Activated CD8-positive, alpha-beta memory T cell treated with anti-CD3 and anti-CD28 coated beads, Interleukin-2, amount 10 ng/mL, durations not matched to agents 7 days and 5 days (primary cell): ENCODE results near the gene CHAC2. TPM values are rescaled to one million over a fixed set of nuclear protein-coding genes. Genes with fewer than 3 reads are reported as not detected.
A peak's percentile ranks its signal among the peaks of the same experiment; 100 is the strongest.
"Not testable (repeated sequence)": the region's sequence is repeated elsewhere in the genome, so short reads cannot be mapped to it uniquely, and the experiment has no call there.

ENCODE experiments used
- ATAC-seq: fragments of 150-1000 bp; cut with Tn5 transposase; one replicate; pipeline ENCODE4 v1.10.0; 2021; ENCODE audit warnings: moderate library complexity
- CTCF ChIA-PET: fragments of 350-600 bp; sonication (Branson Sonifier 250); formaldehyde crosslinking; loops from one replicate; lab custom pipeline; 2021; ENCODE audit warnings: antibody characterized with exemption; lab: Charles Lee
- DNase-seq: peaks from one replicate; pipeline ENCODE4 v3.0.0-alpha.2; 2020
- H3K27ac Mint-ChIP-seq: one replicate; pipeline ENCODE4 v1.8.0; 2021; ENCODE audit warnings: mild to moderate bottlenecking, mixed read lengths
- H3K27me3 Mint-ChIP-seq: one replicate; pipeline ENCODE4 v1.8.0; 2021; ENCODE audit warnings: mixed read lengths
- H3K36me3 Mint-ChIP-seq: one replicate; pipeline ENCODE4 v1.8.0; 2021; ENCODE audit warnings: mild to moderate bottlenecking, mixed read lengths
- H3K4me1 Mint-ChIP-seq: one replicate; pipeline ENCODE4 v1.8.0; 2021; ENCODE audit warnings: mixed read lengths
- H3K4me3 Mint-ChIP-seq: one replicate; pipeline ENCODE4 v1.8.0; 2021; ENCODE audit warnings: mild to moderate bottlenecking, moderate library complexity, mixed read lengths
- H3K9me3 Mint-ChIP-seq: one replicate; pipeline ENCODE4 v1.8.0; 2022; ENCODE audit warnings: low read depth, mixed read lengths
- total RNA-seq, 2 experiments: library from RNA; stranded (reverse); gene quantifications; one replicate each; pipeline ENCODE4 v1.2.3, GENCODE V29; 2021

The CHAC2 gene
- total RNA-seq, 2 experiments from 2014 or later, result 13.3 to 21.9 TPM

- H3K36me3 Mint-ChIP-seq, result peaks cover 53% of the 10 kb centered on the region
- peaks cover 27% of the 10 kb centered on the region for H3K4me1 Mint-ChIP-seq
- CTCF ChIA-PET, result interaction anchor here (0.6 kb wide), 1 partner anchor 158 kb away, joined by 3 read pairs; no protein-coding TSS in a partner anchor
- H3K9me3 Mint-ChIP-seq, result no peaks in the 10 kb centered on the region
- H3K27me3 Mint-ChIP-seq, result no peaks in the 10 kb centered on the region
- DNase-seq (no peak), ATAC-seq (peak; percentile 41)
- H3K4me3 Mint-ChIP-seq, result no peak overlapping the region
- peak overlapping the region; percentile 72 for H3K27ac Mint-ChIP-seq
These were observed 14.6 kb upstream of the CHAC2 start for GRCh38 chr2:53753041-53753440.

GRCh38 chr2:53755121-53755520, 12.5 kb upstream of the CHAC2 start:
- H3K4me1 Mint-ChIP-seq, result peaks cover 27% of the 10 kb centered on the region
- H3K4me3 Mint-ChIP-seq, result no peak overlapping the region
- no peaks in the 10 kb centered on the region for H3K27me3 Mint-ChIP-seq
- H3K9me3 Mint-ChIP-seq, result no peaks in the 10 kb centered on the region
- CTCF ChIA-PET, result no interaction called here
- H3K36me3 Mint-ChIP-seq, result peaks cover 43% of the 10 kb centered on the region
- no peak for ATAC-seq
- DNase-seq, result no peak
- H3K27ac Mint-ChIP-seq, result no peak overlapping the region

- ATAC-seq (no peak), DNase-seq (no peak)
- Mint-ChIP-seq H3K9me3 (no peaks in the 10 kb centered on the region), H3K27ac (no peak overlapping the region), H3K4me3 (no peak overlapping the region), H3K4me1 (peaks cover 15% of the 10 kb centered on the region), H3K36me3 (peaks cover 39% of the 10 kb centered on the region), H3K27me3 (no peaks in the 10 kb centered on the region)
- CTCF ChIA-PET, result no interaction called here
These were observed 11.0 kb upstream of the CHAC2 start for GRCh38 chr2:53756644-53757043.

DNA sequence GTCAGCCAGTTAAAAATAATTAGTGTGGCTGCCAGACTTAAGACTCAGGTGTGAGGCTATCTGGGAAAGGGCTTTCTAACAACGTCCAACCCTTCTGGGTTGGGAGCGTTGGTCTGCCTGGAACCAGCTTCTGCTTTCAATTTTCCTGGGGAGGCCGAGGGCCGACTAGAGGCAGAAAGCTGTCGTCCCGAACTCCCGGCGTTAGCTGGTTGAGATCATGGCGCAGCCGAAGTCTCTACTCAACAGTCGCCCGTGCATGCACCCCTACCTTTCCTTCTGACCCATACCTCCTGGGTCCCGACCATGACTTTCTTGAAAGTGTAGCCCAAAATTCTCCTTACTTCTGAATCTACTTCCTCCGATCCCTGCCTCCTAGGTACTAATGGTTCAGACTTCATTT, 10.4 kb upstream of the CHAC2 start:
- Mint-ChIP-seq H3K36me3 (peaks cover 42% of the 10 kb centered on the region), H3K4me1 (peaks cover 11% of the 10 kb centered on the region)
- H3K9me3 Mint-ChIP-seq, DNase-seq, H3K27ac Mint-ChIP-seq, ATAC-seq, CTCF ChIA-PET, H3K27me3 Mint-ChIP-seq, H3K4me3 Mint-ChIP-seq: not testable (repeated sequence)

DNA sequence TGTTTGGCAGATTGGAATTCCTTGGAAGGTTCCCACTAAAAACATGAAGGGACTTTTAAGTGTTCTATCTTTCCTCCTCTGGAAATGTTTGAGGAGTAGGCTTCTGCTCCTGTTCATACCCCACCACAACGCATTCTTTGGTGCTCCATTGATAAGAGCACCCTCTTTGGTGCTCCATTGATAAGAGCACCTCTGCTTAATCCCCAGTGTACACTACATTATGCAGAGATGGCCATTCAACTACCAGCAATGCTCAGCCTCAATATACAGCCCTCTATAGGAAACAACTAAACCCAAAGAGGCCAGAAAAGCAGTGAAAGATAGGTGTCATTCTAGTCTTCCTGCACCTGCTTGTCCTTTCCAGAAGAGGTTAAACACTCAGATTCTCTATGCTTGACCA, 1.8 kb upstream of the CHAC2 start:
- H3K36me3 Mint-ChIP-seq, result peaks cover 24% of the 10 kb centered on the region
- ATAC-seq (no peak), DNase-seq (no peak)
- no peaks in the 10 kb centered on the region for H3K27me3 Mint-ChIP-seq
- peak overlapping the region; percentile 8 for H3K27ac Mint-ChIP-seq
- no peaks in the 10 kb centered on the region for H3K9me3 Mint-ChIP-seq
- H3K4me1 Mint-ChIP-seq, result peaks cover 27% of the 10 kb centered on the region
- H3K4me3 Mint-ChIP-seq, result no peak overlapping the region
- CTCF ChIA-PET, result no interaction called here

DNA sequence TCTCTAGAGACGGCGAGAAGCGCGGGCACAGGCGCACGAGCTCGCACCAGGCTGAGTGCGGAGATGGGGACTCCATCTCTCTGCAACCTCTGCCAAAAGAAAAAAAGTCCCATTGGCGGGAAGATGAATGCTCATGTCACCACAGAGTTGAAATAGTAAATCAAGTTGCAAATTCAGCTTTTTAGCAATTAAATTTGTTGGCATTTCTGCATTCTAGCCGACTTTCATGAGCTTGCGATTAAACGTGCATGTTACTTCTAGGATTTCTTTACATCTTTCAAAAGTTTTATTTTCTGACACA, 588 bp downstream of the CHAC2 start:
- Mint-ChIP-seq H3K9me3 (no peaks in the 10 kb centered on the region), H3K4me1 (peaks cover 34% of the 10 kb centered on the region), H3K36me3 (peaks cover 28% of the 10 kb centered on the region), H3K27me3 (no peaks in the 10 kb centered on the region), H3K27ac (peak overlapping the region; percentile 93), H3K4me3 (peak overlapping the region; percentile 94)
- DNase-seq (no peak), ATAC-seq (peak; percentile 72)
- CTCF ChIA-PET, result interaction anchor here (1.2 to 3.3 kb wide), 5 partner anchors 9 to 345 kb away, joined by 3 to 16 read pairs (median 11); partner anchors contain the start of genes ASB3 and ERLEC1

DNA sequence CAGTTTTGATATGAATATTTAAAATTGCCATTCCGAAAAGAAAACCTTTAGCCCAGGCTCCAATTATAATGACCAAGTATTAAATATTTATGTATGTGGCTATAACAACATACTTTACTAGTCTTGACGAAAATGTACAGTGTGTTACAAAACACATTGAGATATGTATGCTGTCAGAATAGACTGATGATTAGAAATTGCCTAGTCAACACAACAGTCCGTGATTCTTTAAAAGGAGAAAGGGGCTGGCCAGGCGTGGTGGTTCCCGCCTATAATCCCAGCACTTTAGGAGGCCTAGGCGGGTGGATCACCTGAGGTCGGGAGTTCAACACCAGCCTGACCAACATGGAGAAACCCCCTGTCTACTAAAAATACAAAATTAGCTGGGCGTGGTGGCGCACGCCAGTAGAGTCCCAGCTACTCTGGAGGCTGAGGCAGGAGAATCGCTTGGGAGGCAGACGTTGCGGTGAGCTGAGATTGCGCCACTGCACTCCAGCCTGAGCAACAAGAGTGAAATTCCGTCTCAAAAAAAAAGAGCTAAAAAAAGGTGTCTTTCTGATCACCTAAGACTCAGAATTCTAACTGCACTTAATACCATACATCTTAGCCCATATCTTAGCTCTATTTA, 1.8 kb downstream of the CHAC2 start:
- Mint-ChIP-seq H3K4me3 (no peak overlapping the region), H3K4me1 (peaks cover 39% of the 10 kb centered on the region), H3K27ac (no peak overlapping the region), H3K9me3 (no peaks in the 10 kb centered on the region), H3K27me3 (no peaks in the 10 kb centered on the region), H3K36me3 (peaks cover 30% of the 10 kb centered on the region)
- CTCF ChIA-PET, result interaction anchor here (0.8 to 3.3 kb wide), 2 partner anchors 14 to 17 kb away, joined by 3 to 11 read pairs; partner anchors contain the start of genes ASB3 and ERLEC1
- no peak for ATAC-seq
- no peak for DNase-seq

- Mint-ChIP-seq H3K9me3 (no peaks in the 10 kb centered on the region), H3K36me3 (peaks cover 26% of the 10 kb centered on the region), H3K4me1 (peaks cover 39% of the 10 kb centered on the region), H3K4me3 (no peak overlapping the region), H3K27ac (peak overlapping the region; percentile 47), H3K27me3 (no peaks in the 10 kb centered on the region)
- no peak for ATAC-seq
- CTCF ChIA-PET, result interaction anchor here (1.2 to 3.3 kb wide), 2 partner anchors 10 to 13 kb away, joined by 4 to 11 read pairs; no protein-coding TSS in a partner anchor
- no peak for DNase-seq
These were observed 2.7 kb downstream of the CHAC2 start for GRCh38 chr2:53770264-53770663.

DNA sequence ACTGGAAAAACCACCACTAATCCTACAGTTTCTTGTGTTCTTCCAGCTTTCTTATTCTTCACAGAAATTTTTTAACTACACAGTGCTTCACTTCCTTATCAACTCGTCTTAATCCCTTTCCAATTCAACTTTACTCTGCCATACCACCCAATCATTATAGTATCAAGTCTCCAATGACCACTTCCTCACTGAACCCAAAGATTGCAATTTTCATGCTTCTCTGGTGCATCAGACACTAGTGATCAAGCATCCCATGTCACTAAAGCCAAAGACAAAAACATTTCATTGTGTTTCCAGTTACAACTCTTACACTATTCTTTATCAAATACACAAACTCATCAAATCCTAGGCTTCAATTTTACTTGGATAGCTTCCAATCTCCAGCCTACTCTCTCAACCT, 9.5 kb downstream of the CHAC2 start:
- Mint-ChIP-seq H3K27ac (peak overlapping the region; percentile 66), H3K4me3 (no peak overlapping the region), H3K36me3 (peaks cover 47% of the 10 kb centered on the region), H3K4me1 (peaks cover 17% of the 10 kb centered on the region), H3K27me3 (no peaks in the 10 kb centered on the region), H3K9me3 (no peaks in the 10 kb centered on the region)
- DNase-seq (no peak), ATAC-seq (no peak)
- CTCF ChIA-PET, result interaction anchor here (0.7 to 2.0 kb wide), 3 partner anchors 9 to 13 kb away, joined by 3 to 11 read pairs (median 5); partner anchors contain the start of genes ASB3, CHAC2 and ERLEC1

DNA sequence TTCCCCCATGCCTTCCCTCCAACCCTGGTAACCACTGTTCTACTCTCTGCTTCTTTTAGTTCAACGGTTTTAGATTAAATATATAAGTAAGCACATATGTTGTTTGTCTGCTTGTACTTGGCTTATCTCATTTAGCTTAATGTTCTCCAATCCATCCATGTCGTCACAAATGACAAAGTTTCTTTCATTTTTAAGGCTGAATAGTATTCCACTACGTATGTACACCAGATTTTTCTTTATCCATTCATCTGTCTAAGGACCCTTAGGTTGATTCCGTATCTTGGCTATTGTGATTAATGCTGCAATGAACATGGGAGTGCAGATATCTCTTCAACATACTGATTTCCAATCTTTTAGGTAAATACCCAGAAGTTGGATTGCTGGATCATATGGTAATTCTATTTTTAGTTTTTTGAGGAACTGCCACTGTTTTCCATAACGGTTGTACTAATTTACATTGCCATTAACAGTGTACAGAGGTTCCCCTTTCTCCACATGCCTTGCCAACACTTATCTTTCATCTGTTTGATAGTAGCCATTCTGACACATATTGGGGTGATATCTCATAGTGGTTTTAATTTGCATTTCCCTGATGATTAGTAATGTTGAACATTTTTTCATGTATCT, 11.0 kb downstream of the CHAC2 start:
- Mint-ChIP-seq H3K4me1 (peaks cover 22% of the 10 kb centered on the region), H3K27ac (no peak overlapping the region), H3K9me3 (no peaks in the 10 kb centered on the region), H3K27me3 (no peaks in the 10 kb centered on the region), H3K36me3 (peaks cover 46% of the 10 kb centered on the region), H3K4me3 (no peak overlapping the region)
- DNase-seq (no peak), ATAC-seq (no peak)
- CTCF ChIA-PET, result interaction anchor here (0.8 kb wide), 1 partner anchor 10 kb away, joined by 3 read pairs; the partner anchor contains the start of gene CHAC2

- no peaks in the 10 kb centered on the region for H3K9me3 Mint-ChIP-seq
- no peak overlapping the region for H3K27ac Mint-ChIP-seq
These were observed 12.5 kb downstream of the CHAC2 start for GRCh38 chr2:53780056-53780455.

GRCh38 chr2:53782676-53783075, 15.1 kb downstream of the CHAC2 start:
- H3K4me1 Mint-ChIP-seq, result peaks cover 29% of the 10 kb centered on the region
- CTCF ChIA-PET, result interaction anchor here (3.1 kb wide), 1 partner anchor 14 kb away, joined by 11 read pairs; the partner anchor contains the start of gene CHAC2
- H3K4me3 Mint-ChIP-seq, result no peak overlapping the region
- no peaks in the 10 kb centered on the region for H3K27me3 Mint-ChIP-seq
- no peaks in the 10 kb centered on the region for H3K9me3 Mint-ChIP-seq
- ATAC-seq (no peak), DNase-seq (no peak)
- peaks cover 39% of the 10 kb centered on the region for H3K36me3 Mint-ChIP-seq
- no peak overlapping the region for H3K27ac Mint-ChIP-seq

More at GRCh38 chr2:53780056-53780455, 12.5 kb downstream of the CHAC2 start:
- no peak for DNase-seq
- Mint-ChIP-seq H3K27me3 (no peaks in the 10 kb centered on the region), H3K36me3 (peaks cover 44% of the 10 kb centered on the region), H3K4me3 (no peak overlapping the region), H3K4me1 (peaks cover 31% of the 10 kb centered on the region)
- no peak for ATAC-seq
- CTCF ChIA-PET, result interaction anchor here (0.6 to 1.3 kb wide), 2 partner anchors 9 to 12 kb away, joined by 3 to 4 read pairs; no protein-coding TSS in a partner anchor

DNA sequence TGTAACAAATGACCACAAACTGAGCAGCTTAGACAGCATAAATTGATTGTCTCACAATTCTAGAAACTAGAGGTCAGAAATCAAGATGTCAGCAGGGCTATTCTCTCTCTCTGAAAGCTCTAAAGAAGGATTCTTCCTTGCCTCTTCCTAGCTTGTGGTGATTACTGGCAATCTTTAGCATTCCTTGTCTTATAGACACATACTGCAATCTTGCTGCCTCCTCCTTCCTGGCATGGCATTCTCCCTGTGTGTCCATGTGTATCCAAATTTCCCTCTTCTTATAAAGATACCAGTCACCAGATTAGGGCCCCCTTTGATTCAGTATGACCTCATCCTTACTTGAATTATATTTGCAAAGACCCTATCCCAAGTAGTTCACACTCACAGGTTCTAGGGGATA, 16.8 kb downstream of the CHAC2 start:
- peaks cover 28% of the 10 kb centered on the region for H3K36me3 Mint-ChIP-seq
- peak overlapping the region; percentile 7 for H3K4me3 Mint-ChIP-seq
- peak overlapping the region; percentile 58 for H3K27ac Mint-ChIP-seq
- no peak for ATAC-seq
- H3K27me3 Mint-ChIP-seq, result no peaks in the 10 kb centered on the region
- CTCF ChIA-PET, result interaction anchor here (3.1 kb wide), 1 partner anchor 16 kb away, joined by 11 read pairs; the partner anchor contains the start of gene CHAC2
- no peak for DNase-seq
- H3K9me3 Mint-ChIP-seq, result no peaks in the 10 kb centered on the region
- H3K4me1 Mint-ChIP-seq, result peaks cover 41% of the 10 kb centered on the region
